Fibroblast of skin of left quadriceps (primary cell): Measurements from ENCODE around the gene MCF2L.

Experiments used
- DNase-seq, 2 experiments: peaks; one replicate each; pipeline ENCODE4 v3.0.0-alpha.2; 2013; ENCODE audit warnings: low read depth in 2 of 2

Gene MCF2L

DNA sequence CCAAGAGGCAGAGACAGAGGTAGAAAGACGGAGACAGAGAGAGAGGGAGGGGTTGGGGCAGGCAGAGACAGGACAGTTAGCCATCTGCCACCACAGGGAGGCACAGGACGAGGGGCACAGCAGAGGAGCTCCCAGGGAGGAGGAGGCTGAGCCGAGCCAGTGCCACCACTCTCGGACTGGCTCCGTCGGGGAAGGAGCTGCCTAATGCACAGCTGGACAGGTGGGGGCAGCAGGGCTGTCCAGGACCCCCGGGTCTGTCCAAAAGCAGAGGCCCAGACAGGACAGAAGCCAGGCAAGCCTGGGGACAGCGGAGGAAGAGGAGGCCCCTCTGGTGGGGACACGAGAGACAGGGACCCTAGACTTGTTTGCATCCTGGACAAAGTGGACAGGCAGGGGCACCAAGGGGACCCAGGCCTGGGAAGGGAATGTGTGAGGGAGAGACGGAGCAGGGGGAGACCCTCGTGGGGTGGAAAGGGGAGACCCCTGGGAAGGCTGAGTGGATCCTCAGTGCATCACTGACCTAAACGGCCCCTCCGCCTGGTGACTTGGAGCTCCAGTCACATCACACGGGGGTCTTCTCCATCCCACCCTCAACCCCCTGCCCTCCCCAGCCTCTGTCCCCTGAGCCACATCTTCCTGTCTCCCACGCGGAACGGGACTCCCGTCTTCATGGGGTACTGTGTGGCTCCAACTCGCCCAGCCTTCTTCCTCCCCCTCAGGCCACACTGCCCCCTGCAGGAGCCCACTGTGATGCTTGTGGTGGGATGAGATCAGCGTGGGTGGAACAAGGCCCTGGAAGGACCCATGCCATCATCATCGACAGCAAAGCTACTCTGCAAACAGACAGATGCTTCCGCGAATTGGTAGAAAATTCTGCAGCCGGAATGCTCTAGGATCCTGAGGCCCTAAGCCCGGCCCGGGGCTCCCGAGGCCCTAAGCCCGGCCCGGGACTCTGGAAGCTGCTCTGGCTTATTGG is 154.5 kb downstream of the MCF2L start:
- DNase-seq = no peak

DNA sequence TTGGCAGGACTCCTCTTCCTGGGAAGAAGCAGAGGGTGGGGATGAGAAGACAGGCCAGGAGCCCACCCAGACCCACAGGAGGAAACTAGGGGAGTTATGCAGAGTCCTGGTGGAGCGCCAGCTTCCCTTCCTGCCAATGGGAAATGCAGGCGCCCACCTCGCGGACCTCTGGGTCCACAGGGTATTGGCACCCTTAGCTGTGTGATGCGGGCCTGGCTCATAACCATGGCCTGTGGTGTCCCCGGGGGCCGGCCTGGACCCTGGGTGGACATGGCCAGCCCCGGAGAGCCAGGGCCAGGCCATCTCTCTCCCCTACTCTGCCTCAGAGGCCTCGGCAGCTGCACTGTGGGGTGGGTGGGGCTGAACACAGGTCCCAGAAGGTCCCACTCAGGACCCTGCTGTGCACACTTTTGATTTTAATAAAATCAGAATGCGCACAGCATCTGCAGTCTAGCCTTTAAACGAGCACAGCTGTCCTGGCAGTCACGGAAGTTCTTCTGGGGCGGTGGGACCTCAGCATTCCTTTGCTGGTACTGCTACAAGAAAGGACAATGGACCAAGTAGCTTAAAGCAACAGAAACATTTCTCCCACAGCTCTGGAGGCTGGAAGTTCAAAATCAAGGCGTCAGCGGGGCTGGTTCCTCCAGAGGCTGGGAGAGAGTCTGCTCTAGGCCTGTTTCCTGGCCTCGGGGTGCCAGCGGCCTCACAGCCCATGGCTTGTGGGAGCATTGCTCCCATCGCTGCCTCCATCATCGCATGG is 155.4 kb downstream of the MCF2L start:
- DNase-seq = no peak

DNA sequence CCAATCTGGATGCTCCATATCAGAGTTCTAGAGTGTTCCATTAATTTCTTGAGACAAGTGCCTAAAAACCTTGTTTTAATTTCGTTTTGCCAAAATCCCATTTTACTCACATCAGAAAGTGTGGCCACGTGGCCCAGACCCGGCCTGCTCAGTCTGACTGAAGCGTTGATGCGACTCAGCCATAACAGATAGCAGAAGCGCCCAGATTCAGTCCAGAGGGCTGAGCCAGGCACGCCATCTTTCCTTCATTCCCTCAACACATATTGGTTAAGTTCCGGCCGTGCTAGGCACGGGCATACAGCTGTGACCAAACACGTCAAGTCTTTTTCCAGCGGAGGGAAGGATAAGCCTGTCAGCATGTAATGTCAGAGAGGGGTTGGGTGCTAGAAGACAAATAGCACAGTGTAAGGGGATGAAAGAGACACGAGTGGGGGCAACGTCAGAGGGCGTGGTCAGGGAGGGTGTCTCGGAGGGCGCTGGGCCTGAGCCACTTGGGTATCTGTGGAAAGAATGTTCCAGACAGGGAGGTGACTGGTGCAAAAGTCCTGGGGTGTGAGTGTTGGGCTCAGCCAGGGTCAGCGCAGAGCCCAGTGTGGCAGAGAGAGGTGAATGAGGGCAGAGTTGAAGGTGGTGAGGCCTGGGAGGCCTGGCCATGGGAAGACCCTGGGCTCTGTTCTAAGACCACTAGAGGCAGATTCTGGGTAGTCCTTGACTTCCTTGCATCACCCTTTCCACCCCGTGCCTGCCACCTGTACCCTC is 156.7 kb downstream of the MCF2L start:
- DNase-seq = no peak

DNA sequence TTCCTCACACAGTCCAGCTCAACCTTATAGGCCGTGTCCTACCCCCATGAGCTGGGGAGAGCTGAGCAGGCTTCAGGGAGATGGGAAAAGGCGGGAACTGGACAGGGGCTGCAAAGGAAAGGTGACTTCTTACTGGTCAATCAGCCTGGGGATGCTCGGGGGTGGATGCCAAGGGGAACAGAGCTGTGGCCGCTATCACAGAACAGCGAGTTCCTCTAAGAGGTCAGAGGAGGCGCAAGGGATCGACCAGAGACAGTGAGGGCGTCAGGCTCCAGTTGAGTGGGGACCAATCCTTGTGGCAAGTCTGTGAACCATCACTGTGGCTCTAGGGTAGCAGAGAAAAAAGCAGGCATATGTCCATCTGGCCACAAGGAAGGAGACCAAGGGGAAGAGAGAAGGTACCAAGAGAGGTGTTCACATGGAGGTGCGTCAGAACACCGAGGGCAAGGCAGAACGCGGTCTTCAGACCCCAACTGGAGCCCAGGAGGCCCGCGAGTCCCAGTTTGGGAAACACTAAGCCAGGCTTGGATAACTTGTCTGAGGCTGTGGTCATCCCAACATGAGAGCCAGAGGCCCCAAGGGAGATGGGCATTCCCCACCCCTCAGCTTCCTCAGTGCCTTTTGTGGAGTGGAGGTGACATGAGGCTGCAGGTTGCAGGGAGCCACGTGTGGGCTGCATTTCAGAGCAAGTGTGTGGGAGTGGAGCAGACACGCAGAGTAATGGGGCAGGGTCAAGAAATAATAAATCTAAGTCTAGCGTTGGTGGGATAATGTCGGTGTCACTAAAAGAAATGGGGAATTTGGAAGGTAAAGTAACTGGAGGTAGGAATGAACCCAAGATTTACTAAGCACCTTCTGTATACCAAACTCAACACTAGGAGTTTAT is 157.5 kb downstream of the MCF2L start:
- no peak for DNase-seq

DNA sequence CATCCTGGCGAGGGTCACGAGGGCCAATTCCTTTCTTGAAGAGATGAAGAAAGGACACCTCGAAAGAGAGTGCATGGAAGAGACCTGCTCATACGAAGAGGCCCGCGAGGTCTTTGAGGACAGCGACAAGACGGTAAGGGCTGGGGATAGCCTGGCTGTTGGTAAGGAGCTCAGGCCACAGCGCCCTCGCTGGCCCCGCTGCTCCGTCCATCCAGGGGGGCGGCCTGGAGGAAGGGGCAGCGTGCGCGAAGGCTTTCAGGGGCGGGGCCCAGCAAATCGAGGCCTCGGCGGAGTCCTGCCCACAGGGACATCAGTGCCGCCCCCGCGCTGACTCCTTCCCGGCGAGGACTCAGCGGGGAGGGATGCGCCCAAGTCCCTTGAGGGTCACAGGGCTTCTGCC is 160.5 kb downstream of the MCF2L start:
- DNase-seq = no peak

DNA sequence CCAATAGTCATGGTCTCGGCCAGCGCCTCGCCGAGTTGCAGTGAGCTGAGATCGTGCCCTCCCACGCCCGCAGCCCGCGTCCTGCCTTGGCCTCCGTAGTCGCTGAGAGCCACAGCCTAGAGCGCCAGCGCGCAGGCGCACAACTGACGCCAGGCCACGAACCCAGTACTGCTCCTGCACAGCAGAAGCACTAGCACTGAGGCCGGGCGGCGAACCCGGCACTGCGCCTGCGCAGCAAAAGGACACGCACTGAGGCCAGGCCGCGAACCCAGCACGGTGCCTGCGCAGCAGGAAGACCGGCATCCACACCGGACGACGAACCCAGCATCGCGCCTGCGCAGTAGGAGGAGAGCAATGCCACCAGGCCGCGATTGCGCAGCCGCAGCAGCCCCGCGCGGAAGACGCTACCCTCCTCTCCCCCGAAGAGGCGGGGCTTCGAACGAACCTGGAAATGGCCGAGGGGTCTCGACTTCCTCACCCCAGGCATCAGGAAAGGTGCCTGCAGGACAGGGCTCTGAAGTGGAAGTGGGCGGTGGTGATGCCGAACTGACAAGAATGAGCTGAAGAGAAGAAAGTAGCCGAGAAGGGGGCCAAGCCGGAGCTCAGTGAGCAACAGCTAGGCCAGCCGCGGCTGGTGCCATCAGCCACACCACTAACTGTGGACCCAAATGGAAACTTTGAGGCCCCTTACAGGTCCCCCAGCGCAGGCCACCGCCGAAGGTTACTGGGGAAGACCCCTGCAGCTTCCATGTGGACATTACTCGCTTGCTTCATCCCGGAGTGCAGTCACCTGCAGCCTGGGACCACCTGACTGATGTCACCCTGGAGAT is 161.1 kb downstream of the MCF2L start:
- no peak for DNase-seq

DNA sequence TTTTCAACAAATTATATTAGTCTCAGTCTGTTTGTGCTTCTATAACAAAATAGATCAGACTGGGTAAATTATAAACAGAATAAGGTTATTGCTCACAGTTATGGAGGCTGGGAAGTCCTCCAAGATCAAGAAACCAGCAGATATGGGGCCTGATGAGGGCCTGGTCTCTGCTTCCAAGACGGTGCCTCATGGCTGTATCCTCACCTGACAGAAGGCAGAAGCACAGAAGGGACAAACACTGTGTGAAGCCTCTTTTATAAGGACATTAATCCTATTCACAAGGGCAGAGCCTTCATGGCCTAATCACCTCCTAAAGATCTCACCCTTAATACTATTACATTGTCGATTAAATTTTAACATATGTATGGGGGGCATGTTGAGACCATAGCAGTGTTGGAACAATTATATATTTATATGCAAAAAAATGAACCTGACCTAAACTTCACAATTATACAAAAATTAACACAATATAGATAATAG is 166.3 kb downstream of the MCF2L start:
- DNase-seq = no peak

DNA sequence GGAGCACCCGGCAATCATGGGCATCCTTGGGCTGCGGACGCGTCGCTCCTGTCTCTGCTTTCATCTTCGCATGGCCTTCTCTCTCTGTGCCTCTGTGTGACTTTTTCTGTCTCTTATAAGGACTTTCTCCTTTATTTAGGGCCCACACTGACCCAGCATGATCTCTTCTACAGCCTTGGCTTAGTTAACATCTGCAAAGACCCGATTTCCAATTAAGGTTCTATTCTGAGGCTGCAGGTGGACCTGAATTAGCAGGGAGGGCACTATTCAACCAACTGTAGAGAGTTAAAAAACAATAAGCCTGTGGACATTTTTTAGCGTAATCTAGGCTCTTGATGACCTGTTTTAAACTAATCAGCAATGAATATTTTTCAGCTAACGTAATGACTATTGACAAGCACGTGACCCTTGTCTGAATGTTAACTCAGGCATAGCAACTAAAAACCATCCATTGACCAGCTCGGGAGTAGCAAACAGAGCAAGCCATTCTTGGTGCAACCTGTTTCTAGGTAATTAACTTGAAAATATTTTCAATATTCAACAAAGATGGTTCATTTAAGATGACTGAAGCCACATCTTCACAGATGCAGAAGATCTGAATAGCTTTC is 168.8 kb downstream of the MCF2L start:
- DNase-seq = no peak

DNA sequence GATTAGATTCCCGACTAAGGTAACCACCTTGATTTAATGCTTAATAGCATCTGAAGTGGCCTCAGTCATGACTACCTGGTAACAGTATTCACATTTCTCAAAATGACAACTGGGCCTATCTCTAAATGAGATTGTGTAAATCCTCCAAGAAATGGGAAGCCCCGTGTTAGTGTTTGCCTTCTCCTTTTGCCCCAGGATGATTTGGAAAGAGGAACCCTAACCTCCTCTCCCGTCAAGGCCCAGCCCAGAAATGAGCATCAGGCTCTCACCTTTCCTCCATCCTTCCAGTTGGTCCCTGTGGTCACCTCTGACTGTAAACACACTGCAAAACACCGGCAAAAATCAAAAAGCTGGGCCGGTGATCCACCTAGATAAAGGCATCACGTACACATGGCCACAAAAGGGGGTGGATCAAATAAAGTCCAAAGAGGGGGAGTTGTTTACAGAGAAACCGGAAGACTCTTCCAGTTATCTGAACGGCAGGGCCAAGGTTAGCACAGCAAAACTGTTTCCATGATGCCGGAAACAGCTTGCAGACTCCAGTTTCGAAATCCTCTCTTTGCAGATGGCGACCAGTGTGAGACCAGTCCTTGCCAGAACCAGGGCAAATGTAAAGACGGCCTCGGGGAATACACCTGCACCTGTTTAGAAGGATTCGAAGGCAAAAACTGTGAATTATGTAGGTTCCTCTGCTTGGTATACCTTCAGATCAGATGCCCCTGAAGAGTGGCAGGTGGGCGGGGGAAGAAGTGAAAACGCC is 170.0 kb downstream of the MCF2L start:
- no peak for DNase-seq

DNA sequence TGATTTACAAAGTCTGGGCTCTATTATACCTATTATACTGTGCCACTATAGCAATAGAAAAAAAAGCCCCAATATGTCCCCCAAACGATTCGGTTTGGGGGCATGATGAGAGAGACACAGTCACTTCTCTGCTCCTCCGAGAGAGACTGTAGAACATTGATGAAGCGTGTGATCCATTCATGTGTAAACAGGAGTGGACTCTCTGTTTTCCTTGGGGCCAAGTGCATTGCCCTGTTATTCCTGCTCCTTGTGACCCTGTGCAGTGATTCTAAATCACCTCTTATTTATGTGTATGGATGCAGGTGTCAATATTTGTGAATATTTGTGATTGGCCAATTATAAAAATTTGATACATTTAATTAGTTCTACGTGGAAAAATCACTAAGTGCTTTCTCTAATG is 170.6 kb downstream of the MCF2L start:
- no peak for DNase-seq

DNA sequence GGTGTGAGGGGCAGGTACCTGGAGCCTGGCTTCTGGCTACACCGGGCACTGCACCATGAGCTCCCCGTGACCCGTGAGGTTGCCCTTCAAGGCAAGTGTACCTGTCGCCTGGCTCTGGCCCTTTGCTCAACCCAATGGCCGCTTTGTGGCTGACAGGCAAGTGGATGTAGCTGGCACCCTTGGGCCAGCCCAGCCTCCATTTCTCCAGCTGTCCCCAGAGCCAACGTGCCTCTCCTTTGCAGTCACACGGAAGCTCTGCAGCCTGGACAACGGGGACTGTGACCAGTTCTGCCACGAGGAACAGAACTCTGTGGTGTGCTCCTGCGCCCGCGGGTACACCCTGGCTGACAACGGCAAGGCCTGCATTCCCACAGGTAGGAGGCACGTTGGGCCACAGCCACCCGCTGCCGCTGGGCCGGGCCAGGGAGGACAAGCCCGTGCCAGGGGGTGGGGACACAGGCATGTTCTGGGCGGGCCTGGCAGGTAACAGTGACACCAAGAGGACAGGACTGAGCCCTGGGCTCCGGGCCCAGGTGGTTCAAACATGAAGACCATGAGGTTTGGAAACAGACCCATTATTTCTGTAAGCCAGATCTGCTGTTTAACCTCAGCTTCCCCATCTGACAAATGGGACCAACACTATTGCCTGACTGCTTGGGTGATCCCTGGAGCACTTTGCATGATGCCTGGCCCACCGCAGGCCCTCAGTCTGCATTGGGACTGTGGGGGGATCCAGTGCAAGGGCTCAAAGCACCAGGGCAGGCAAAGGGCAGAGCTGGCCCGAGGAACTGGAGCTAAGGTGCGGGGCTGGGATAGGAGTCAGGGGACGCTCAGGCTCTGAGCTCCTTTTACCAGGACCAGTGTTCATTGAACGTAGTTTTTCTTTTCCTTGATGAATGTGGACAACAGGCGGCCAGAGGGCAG is 171.9 kb downstream of the MCF2L start:
- DNase-seq = no peak

DNA sequence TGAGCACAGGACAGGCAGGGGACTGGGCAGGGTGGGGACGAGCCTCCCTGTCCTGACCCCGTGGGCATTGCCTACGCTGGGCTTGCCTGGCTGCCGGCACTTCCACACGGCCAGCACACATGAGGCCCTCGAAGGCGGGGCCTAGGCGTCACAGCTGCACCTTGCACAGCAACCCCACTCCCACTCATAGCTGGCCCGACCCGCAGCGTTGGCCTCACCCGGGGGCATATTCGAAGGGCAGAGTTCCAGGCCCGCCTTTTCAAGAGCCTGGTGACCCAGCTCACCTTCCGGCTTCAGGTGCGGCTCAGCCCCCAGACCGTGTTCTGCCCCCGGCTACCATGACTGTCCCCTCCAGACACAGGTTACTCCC is 172.6 kb downstream of the MCF2L start:
- DNase-seq = no peak

DNA sequence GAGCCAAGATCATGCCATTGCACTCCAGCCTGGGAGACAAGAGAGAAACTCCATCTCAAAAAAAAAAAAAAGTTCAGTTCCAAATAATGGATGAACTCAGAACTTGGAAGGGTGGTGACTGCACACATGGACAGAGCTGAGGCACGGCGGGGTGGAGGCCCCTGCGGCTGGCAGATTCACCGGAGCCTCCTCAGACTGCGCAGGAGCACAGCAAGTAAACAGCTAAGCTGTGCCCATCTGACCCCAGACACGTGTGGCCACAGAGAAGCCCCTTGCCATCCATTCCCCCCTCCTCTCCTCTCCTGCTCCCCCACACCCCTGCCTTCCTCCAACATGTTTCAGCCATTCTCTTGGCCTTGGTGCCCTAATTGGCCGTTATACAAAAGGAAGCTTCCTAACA is 173.9 kb downstream of the MCF2L start:
- DNase-seq = no peak

DNA sequence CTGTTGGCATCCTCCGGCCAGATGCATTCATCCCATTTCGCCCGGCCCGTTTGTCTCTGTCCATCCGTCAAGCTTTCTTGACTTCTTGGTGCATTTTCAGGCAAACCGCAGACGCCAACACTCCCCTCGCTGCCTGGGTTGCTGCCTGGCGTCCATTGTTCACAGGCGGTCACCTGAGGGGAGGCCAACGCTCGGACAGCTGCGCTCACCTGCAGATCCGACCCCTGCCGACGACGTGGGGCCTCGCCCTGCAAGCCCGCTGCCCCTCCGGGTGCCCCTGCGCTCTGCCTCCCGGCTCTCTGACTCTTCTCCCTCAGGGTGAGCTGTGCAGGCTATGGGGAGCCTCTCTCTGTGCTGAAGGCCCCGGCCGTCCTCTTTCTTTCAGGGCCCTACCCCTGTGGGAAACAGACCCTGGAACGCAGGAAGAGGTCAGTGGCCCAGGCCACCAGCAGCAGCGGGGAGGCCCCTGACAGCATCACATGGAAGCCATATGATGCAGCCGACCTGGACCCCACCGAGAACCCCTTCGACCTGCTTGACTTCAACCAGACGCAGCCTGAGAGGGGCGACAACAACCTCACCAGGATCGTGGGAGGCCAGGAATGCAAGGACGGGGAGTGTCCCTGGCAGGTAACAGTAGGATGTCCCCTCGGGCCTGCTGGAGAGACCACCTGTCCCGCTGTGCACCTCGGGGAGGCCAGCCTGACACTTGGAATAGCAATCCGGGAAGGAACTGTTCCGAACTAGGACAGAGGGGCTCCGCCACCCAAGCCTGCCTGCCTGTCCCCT is 174.6 kb downstream of the MCF2L start:
- no peak for DNase-seq

DNA sequence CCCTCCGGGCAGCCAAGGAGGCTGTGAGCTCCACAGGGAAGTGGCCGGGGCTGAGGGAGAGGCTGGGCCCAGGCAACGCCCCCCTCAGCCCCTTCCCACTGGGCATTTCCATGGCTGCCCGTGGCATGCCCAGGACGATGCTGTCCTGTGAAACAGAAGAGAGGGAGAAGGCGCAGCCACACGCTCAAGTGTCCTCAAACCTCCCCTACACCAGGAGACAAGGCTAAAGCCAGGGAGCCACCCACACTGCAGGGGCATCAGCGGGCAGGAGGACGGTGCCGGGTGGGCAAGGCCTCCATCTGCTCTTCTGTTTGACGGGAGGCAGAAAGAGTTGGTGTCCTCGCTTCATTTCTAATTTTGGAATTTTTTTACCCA is 175.2 kb downstream of the MCF2L start:
- no peak for DNase-seq

DNA sequence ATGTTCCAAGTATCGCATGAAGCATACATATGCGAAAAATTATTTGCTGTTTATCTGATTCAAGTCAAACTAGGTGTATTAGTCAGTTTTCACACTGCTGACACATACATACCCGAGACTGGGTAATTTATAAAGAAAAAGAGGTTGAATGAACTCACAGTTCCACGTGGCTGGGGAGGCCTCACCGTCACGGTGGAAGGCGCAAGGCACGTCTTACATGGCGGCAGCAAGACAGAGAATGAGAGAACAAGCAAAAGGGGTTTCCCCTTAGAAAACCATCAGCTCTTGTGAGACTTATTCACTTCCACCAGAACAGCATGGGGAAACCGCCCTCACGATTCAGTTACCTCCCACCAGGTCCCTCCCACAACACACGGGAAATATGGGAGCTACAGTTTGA is 176.5 kb downstream of the MCF2L start:
- no peak for DNase-seq

DNA sequence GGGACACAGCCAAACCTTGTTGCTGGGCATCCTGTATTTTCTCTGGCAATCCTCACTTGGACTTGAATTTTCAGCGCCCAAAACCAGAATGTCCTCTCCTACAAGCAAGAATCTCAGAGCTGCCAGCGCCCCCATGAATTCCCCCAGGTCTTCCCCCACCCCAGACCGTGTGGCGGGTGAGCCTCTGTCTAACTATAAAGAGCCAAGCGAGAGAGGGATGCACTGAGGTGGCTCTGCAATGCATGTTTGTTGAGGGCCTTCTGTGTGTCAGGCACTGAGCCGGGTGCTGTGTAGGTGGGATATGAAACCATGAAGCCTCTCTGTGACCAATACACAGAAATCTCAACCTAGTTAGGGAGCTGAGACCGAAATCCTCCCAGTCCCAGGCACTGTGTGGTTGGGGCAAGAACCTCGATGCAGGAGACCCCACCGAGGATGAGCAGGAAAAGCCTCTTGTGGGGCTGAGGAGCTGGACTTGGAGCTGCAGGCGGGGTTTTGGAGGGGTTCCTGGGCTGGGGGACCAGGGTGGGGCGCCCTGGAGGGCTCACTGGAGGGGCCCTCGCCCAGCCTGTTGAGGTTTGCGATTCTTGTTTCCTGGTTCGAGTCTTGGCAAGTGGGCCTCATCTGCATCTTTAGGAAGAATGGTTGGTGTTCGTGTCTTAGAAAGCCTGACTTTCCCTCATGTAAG is 177.0 kb downstream of the MCF2L start:
- DNase-seq = no peak
